ENCODE data around the gene TMEM151A.

The TMEM151A gene

DNA sequence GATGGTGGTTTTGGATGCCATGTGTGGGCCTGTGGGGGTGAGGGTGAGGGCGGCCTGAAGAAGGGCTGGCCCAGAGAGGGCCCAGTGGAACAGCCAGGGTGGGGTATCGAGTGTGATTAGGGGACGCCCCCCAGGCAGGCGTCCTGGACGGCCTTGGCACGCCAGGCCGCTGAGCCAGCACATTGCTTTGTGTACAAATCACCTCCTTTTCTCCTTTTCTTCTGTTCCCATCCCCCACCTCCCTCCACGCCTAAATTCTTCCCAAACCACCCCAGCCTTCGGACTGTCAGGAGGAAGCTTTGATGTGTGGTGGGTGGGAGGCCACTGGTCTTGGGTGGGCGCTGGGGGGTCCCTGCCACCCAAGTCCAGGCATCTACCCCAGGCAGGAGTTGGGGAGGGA is 33.0 kb downstream of the TMEM151A start:
- DNase-seq: no peak

DNA sequence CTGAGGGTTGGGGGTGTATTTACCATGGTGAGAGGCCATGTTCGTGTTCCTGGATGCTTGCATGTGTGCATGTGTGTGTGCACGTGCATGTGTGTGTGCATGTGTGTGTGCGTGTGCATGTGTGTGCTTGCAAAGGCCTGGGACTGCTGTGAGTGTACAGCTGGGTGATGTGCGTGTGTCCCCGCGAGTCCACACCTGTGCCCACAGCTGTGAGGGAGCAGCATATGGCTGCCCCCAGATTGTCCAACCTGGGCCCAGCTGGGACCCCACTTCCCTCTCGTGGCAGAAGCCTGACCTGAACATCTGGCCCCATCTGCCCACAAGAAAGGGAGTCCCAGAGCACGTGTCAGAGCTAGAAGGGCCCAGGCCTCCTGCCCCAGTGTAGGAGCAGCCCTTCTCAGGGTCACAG is 33.6 kb downstream of the TMEM151A start:
- DNase-seq: peak; percentile 42

DNA sequence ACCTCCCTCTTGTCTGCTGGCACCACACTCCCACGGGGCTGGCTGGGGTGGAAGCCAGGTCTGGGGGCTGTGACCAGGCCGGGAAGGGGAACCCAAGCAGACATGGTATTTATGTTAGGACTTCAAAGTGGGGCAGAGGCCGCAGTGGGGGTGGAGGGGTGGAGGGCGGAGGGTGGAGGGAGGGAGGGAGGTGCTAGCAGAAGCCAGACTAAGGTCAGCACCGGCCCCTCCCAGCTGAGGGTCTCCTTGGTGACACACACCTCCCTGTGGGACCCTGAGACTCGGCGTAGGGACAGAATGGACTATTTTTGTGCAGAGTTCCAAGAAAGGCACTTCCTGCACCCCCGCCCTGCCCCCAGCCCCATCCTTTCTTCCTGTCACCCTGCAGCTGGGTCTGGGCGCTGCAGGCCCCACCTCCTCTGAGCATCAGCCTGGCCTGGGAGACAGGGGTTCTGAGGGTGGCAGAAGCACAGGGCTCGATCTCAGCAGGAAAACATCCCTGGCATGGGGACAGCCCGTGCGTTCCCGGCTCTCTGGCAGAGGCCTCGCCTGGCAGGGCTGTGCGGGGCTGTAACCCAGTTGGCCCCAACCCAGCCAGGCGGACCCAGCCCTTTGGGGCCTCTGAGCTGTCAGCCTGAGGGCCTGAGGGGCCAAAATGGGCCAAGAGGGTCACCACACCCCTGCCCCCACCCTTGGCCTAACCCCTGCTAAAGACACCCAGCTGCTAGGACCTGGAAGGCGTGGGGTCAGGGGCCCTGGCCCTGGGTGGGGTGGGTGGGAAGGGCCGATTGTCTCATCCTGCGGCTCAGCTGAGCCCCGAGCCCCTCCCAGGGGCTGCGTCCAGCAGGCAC is 34.8 kb downstream of the TMEM151A start:
- no peak for DNase-seq

DNA sequence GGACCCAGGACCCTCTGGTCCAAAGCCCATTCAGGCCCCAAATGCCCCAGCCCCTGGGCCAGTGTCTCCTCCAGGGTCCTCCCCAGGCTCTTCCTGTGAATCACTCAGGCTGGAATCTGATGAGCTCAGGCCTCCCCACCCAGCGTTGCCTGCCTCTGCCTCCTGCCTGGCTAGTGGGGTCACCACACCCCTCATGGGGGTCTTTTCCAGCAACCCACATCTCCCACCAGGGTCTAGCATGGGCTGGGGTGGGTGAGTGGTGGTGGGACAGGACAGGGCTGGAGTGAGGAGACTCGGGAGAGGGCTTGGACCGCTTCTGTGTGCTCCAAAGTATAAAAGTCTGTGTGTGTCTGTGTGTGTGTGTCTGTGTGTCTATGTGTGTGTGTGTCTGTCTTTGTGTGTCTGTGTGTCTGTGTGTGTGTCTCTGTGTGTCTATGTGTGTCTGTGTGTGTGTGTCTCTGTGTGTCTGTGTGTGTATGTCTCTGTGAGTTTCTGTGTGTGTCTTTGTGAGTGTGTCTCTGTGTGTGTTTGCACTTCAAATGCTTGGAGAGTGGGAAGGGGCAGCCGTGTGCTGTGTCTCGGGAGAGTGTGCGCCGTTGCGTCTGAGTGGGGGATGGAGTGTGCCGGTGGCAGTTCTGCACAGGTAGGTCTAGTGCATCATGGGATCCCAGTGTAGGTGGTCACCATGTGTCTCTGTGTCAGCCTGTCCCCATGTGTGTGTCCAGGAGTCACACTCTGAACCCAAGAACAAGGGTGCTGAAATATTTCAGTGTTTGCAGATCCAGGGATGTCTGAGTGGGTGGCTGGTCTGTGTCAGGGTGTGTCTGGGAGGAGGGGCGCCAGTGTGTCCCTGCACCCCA is 35.7 kb downstream of the TMEM151A start:
- no peak for DNase-seq

DNA sequence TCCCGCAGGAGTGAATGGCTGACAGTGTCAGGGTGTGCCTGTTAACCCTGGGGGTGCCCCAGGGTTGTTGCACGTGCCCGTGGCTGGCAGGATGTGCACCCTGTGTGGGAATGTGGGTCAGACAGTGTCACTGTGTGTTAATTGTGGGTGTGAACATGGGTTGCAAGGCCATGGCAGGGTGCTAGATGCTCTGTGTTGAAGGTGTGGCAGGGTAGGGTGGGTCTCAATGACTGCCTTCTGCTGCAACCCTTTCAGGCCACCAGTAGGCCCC is 36.3 kb downstream of the TMEM151A start:
- DNase-seq: no peak

DNA sequence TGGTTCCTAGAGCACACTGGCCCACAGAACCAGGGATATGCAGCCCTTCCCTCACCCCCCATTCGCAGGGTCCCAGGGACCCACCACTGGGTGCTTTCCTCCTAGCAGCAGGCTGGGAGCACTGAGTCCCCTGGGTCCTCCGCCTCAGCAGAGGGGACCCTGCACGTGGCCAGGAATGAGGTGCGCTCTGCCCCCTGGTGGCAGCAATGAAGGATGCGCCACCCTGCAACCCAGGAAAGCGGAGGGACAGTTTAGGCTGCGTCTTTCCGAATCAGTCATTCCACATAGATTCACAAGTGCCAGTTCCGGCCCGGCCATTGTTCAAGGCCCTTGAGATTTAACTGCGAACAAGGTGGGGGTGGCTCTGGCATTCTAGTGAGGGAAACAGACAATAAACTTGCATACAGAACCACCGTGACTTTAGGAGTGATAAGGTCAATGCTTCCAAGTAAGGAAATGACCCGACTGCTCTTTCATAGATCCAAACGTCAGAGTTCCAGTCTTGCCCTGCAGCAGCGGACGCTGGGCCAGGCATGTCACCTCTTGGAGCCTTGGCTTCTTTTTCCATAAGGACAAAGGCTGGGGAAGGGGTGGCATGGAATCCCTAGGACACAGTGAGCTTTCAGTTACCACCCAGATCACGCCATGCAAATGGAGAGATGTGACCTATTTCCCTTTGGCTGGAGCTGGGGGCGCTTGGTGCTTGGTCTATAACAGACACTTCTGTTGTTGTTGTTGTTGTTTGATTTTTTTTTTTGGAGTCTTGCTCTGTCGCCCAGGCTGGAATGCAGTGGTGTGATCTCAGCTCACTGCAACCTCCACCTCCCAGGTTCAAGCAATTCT is 36.8 kb downstream of the TMEM151A start:
- DNase-seq: peak; percentile 84

DNA sequence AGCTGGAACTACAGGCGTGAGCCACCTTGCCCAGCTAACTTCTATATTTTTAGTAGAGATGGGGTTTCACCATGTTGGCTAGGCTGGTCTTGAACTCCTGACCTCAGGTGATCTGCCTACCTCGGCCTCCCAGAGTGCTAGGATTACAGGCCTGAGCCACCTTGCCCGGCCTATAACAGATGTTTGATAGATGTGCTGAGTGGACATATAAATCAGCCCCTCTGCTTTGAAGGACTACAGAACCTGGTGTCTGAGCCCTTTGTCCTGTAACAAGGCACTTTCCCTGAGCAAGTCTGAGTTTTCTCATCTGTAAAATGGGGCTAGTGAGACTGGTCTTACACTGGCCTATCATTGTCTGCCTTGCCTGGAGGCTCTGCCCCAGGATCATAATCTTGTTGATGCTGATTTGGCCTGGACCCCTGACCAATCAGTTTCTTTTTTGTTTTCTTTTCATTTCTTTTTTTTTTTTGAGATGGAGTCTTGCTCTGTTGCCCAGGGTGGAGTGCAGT is 37.5 kb downstream of the TMEM151A start:
- no peak for DNase-seq

DNA sequence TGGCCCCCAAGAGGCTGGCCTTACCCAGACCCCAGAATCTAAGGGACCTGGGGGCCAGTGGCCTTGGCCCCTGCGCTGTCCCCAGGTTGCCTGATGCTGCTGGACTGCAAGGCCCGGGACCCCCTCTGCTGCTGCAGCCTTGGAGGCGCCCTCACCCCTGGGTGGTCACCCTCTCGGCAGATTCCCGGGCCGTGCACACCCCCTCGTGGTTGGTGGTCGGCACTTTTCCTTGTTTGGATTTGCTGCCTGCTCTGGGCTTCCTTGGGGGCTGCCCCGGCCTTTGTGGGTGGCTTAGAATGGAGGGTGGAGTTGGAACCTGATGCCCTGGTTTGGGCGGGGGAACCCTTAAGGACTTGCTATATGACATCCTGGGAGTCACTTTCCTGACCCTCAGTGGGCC is 39.2 kb downstream of the TMEM151A start:
- no peak for DNase-seq

DNA sequence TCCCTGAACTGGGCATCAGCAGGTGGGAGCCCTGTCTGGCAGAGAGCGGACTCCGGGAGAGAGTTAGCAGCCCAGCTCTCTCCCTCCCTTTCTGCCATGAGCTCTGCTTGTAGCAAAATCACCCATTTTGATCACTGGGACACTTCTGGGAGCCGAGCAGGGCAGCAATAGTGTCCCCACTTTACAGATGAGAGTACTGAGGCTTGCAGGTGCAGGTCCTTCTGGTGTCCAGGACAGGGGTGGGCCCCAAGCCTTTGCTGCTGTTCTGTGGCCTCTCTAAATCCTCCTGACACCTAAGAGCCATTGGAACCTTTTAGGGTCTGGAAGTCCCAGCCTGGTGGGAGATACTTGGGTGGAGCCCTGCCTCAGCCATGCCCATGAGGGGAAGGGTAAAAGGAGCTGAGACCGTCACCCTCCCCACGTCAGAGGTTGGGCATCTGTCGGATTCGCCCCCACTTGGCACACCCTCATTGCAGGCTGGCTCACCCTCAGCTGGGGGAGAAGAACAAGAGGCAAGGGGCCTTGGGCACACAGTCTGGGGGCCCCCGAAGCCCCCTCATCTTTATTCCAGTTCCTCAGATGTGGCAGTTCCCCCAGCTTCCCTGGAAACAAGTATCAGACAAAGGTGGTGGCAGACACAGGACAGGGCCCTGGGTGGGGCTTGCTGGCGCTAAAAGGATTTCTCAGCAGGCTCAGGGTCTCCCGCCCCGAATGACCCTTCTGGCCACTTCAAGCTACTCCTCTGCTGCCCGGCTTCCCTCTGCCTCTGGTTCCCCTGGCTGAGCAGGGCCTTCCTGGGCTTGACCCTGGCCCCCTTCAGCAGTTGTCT is 40.1 kb downstream of the TMEM151A start:
- no peak for DNase-seq

DNA sequence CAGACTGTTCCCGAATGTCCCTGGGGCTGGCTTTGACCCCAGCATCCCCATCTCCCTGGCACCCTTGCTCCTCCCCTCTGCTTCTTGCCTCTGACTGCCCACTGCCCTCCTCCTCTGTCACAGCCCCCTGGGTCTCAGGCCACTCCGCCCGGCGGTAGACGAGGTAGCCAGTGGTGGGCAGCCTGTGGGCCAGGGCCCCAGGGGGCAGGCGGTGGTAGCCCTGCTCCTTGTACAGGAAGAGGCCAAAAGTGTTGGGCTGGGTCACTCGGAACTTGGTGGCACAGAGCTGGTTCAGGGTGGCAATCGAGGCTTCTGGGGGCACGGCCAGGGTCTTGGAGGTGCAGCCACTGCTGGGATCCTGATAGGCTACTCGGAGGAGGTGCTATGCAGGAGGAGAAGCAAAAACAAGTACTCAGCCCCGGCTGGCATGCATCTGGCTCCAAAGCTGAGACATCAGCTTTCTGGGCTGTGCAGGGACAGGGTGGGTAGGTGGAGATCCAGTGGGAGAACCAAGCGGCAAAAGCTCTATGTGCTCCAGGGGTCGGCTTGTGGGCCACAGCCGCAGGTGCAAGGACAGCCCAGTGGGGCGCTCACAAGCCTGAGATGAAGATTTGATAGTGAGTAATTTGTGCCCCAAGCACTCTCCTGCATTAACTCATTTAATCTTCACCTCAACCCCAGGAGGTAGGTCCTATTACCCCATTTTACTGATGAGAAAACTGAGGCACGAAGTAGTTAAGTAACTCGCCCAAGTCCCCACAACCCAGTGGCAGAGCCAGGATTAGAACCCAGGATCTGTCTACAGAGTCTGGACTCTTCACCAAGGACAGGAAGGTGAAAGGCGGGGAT is 40.9 kb downstream of the TMEM151A start:
- no peak for DNase-seq

DNA sequence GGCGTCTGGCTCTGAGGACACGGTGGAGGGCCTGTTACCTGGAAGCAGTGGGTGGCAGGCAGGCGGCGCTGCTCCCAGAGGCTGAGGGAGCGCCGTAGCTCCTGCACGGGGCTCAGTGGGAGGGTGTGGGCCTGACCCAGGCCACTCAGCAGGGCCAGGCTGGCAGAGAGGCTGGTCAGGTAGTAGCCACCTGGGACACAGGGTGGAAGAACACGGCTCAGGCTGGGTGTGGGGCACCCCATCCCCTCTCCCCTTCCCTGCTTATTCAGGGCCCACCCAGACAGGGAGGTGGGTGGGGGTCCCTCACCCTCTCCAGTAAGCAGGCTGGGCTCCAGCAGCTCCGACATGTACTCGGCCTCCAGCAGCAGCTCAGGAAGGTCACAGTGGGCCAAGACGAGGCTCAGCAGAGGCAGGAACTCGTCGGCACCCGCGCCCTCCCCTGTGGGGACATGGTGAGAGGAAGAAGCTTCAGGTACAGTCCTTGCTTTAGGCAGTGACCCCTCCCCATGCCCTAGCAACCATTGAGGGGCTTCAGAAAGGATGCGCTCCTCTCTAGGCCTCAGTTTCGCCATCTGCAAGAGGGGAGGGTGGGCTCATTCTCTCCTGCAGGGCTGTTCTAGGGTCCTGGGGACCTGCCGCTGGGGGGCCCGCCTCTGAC is 41.7 kb downstream of the TMEM151A start:
- DNase-seq: no peak

DNA sequence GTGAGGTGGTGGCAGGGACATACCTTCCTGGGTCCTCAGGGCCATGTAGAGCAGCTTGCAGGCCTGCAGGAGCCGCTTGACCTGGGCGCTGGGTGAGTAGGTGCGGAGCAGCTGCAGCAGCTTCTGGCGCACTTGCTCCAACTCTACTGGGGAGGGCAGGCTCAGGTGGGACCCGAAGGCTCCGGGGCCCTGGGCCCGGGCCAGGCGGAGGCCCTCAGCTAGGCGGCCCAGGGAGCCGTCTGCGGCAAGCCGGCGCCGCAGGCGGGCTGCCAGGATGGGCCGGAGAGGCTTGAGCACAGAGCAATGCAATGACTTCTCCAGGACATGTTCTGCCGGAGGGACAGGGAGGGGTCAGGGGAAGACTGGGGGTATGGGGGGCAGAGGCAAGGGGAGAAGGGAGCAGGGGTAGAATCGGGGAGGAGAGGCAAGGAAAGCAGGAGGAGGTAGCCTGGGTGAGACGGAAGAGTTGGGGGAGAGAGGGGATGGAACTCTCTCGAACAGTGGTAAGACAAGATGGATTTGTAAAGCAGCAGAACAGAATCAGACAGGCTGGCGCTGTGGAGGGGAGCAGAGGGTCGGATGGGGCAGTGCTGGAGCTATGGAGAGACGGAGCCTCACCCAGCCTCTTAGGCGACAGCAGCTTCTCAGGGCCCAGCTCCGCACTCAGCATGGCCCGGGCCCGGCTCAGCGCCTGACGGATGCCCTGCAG is 42.4 kb downstream of the TMEM151A start:
- DNase-seq: no peak

DNA sequence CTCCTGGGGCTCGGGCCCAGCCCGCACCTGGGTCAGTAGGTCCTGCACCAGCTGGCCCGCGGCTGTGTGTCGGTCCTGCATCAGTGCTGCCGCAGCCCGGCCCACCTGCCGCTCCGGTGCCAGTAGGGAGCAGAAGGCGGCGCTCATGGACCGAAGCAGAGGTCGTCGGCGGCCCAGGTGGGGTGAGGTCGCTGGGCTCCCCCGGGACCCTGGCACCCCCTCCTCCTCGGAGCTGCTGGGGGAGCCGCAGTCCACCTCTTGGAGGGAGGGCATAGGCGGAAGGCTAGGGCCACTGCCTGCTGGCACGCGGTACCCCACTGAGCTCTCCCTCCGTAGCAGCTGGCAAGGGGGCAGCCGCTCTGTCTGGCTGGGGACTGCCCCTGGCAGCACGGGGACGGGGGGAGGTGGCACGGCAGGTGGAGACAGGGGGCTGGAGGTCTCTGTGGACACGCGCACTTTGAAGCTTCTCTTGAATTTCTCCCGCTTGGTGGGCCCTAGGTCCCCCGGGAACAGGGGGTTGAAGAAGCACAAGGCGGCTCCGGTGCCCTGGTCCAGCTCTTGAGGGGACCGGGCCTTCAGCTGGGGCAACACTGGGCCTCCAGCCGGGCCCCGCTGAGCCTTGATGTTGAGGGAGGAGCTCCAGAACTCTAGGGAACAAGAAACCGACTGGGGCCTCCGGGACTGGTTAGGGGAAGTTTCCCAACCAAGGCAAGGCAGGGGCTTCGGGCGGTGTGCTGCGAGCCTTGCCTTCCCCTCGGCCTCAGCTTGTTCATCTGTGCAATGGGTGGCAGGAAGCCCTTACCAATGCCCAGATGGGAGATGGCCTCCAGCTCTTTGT is 43.1 kb downstream of the TMEM151A start:
- peak; percentile 31 for DNase-seq

DNA sequence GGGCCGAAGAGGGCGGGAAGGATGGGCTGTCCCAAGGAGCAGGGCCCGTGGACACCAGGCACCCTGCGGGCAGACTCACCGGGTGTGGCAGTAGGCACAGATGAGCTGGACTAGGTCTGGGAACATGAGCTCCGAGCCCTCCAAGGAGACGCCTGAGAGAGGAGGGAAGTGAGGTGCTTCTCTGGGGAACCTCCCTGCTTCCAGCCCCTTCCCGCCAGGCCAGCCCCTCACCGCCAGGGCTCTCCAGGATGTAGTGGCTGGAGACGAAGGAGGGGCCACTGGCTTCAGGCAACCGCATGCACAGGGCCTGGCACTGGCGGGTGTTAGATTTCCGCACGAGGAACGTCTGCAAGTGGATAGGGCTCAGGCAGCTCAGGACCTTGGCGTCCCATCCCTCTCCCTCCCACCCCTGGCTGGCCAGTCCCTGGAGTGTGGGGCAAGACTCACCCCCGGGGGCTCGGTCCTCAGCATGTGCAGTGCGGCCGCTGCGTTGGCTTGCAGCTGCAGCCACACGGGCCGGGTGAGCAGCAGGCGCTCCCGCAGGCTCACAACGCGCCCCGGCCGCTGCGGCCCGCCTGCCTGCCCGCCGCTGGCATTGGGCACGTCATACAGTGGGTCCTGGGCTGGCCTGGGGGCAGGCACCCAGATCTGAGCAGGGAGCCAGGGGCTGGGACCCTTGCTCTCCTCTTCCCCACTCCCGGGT is 44.0 kb downstream of the TMEM151A start:
- DNase-seq: peak; percentile 67

DNA sequence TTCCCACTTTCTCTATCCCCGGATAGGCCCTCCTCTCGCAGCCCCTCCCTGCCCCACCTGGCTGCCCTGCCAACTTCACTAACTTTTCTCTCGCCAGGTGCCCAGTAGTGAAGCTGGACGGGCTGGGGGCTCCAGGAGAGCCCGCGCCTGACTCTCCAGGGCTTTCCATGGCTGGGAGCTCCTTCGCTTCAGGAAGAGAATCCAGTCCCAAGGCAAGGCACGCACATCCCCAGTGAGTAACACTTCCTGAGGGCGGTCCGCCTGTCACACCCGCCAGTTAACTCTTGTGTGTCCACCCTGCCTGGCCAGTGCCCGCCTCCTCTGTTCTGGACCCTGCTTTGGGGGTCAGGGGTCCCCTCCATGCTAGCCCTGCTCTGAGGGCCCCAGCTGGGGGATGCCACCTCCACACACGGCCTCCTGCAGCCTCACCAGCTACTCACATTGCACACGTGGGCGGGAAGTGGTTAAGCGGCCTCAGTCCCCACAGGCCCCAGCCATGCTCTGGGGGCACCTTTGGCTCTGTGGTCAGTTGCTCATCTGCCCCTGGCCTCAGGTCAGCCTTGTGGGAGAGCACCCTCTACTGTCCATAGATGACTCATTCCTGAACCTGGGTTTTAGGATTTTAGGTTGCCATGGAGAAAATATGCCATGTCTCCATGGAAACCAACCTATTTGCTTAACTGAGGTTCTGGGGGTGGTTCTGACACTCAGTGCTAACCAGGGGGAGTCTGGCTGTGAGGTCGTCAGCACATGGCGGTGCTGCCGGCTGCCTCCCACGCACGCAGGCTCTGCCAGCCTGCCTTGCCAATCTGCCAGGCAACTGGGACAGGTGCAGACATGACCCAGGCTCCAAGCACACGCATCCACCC is 44.8 kb downstream of the TMEM151A start, which contains the start of gene RIN1:
Gene RIN1 (minus strand): TSS at position 201 of the 869 bp plus-strand sequence. CDS start 32 bp downstream, at position 169.
- peak; percentile 94 for DNase-seq

DNA sequence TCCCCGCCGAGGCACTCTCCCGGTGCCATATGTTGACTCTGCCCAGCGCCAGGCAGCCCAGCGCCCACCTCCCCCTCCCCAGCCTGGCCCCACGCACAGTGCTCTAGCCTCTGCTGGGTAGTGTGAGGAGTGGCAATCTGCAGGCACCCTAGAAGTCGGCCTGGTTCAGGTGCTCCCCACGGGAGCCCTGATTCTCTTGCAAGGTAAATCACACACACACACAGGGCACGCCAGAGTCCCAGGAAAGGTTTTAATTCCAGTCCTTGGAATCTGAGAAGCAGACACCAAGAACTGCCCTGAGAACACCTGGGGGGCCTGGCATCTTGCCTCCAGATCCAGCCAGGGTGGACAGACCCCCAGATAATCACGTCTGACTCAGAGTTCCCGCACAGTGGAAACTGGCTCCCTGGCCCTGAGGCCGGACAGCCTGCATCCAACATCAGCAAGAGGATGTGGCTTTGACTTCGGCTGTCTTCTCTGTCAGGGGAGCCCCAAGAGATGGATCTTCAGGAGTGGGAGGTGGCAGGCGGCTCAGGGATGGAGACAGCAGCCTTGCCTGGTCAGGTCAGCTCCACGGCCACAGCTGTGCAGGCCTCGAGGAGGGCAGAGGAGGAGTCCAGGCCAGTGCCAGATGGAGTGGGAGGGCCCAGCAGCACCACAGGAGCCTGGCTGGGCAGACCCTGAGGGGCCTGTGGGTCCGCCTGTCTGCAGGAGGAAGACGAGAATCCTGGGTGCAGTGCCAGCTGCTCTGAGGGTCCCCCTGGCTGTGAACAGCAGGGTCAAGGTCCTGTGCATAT is 45.6 kb downstream of the TMEM151A start:
- peak; percentile 88 for DNase-seq
